ENCODE results near the gene AQP4. TPM values are rescaled to one million over a fixed set of nuclear protein-coding genes. Genes with fewer than 3 reads are reported as not detected.

The AQP4 gene
- total RNA-seq = under 1 TPM in 1 of 4 donors, not detected in 3; 0.30 TPM

DNA sequence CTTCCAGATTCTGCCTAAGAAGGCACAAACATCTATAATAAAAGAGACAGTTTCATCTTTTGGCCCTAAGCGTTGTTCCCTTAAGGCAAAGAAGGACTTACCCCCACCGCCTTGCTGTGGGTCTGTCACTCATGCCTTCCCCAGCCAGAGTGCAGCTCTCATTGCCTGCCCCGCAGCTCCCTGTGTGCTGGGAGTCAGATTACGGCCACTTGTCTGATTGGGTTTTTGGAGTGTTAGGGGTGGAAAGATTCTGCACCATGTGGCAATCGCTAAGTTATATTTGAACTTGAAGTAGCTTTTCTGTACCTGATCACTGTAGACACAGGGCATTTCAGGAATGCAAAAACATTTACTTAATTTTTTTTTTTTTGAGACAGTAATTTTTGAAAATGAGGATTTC lies at the start of gene AQP4:
Gene AQP4, minus strand, starts transcription at position 151 of the 400 bp plus-strand sequence. Its CDS starts 18 bp downstream, at position 133.
- Histone ChIP-seq H3K4me1 (peaks cover 0 to 21% (median 0%) of the 10 kb centered on the region in 4 donors), H3K27ac (no peak within 1 kb of the TSS), H3K27me3 (peaks cover 0 to 21% of the 10 kb centered on the region in 2 donors), H3K9me3 (no peaks in the 10 kb centered on the region), H3K4me3 (no peak within 1 kb of the TSS), H3K36me3 (no peaks in the 10 kb centered on the region)
- DNase-seq (ENCODE audit: low spot score in 2 of 2) = no peak
- 36 to 46% methylated on average over 5 of the region's 5 CpGs for WGBS, 2 donors
- TF ChIP-seq EP300 (IDR thresholded peaks at IDR 0.05) (no peak), CTCF (IDR thresholded peaks at IDR 0.05) (no peak), POLR2A (IDR thresholded peaks at IDR 0.05) (no peak)

DNA sequence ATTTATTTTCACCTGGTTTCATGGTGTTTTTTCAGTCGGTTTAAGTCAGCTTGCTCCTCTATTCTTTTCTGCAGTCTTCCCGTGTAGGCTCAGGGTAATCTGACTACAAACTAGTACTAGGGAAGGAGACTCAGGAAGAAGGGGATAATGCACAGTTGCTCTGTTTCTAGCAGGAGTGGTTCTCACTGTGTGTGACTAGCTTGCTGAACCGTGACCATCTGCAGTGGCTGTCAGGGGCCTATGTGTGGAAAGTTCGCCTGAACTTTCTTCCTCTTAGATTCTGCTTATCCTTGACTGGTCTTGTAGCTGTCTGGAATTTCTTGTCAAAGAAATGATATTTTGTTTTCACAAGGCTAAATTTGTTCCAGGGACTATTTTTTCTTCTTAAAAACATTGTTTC lies 46.3 kb upstream of the AQP4 start:
- Histone ChIP-seq H3K27me3 (no peaks in the 10 kb centered on the region), H3K27ac (no peak overlapping the region), H3K36me3 (no peaks in the 10 kb centered on the region), H3K9me3 (no peaks in the 10 kb centered on the region), H3K4me1 (no peaks in the 10 kb centered on the region), H3K4me3 (no peak overlapping the region)
- DNase-seq (ENCODE audit: low spot score in 2 of 2) = no peak
- 44 to 59% methylated on average over 4 of the region's 4 CpGs for WGBS, 2 donors
- TF ChIP-seq CTCF (IDR thresholded peaks at IDR 0.05) (no peak), POLR2A (IDR thresholded peaks at IDR 0.05) (no peak), EP300 (IDR thresholded peaks at IDR 0.05) (no peak)

GRCh38 chr18:26909599-26910290 lies 44.2 kb upstream of the AQP4 start:
- Histone ChIP-seq H3K36me3 (no peaks in the 10 kb centered on the region), H3K4me3 (no peak overlapping the region), H3K9me3 (no peaks in the 10 kb centered on the region), H3K27me3 (no peaks in the 10 kb centered on the region), H3K4me1 (no peaks in the 10 kb centered on the region), H3K27ac (no peak overlapping the region)
- no peak for TF ChIP-seq EP300 (IDR thresholded peaks at IDR 0.05)
- no peak for TF ChIP-seq POLR2A (IDR thresholded peaks at IDR 0.05)
- TF ChIP-seq CTCF (IDR thresholded peaks at IDR 0.05) = no peak
- no peak for DNase-seq (ENCODE audit: low spot score in 2 of 2)
- 40 to 52% methylated on average over 5 of the region's 5 CpGs for WGBS, 2 donors

- WGBS, 2 donors = 62 to 76% methylated on average over 3 of the region's 3 CpGs
- Histone ChIP-seq H3K4me3 (no peak overlapping the region), H3K27ac (no peak overlapping the region), H3K36me3 (no peaks in the 10 kb centered on the region), H3K27me3 (no peaks in the 10 kb centered on the region), H3K9me3 (no peaks in the 10 kb centered on the region), H3K4me1 (no peaks in the 10 kb centered on the region)
- DNase-seq (ENCODE audit: low spot score in 2 of 2) = no peak
- TF ChIP-seq EP300 (IDR thresholded peaks at IDR 0.05) = no peak
- no peak for TF ChIP-seq CTCF (IDR thresholded peaks at IDR 0.05)
- TF ChIP-seq POLR2A (IDR thresholded peaks at IDR 0.05) = no peak
These were observed 43.4 kb upstream of the AQP4 start for GRCh38 chr18:26908906-26909305.

DNA sequence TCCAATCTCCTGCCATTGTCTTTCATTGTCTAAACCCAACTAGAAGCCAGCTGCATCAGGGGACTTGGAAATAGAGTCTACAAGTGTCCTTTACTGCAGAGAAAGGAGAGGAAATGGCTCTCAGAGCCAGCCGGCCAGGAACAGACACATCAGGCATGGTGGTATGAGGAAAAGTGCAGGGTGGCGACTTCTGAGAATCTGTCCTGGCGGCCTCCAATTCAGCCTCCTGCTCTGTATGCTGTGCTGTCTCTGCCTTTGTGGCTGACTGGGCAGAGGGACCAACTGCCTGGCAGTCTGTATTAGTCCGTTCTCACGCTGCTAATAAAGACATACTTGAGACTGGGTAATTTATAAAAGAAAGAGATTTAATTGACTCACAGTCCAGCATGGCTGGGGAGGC lies 36.8 kb upstream of the AQP4 start:
- TF ChIP-seq CTCF (IDR thresholded peaks at IDR 0.05) (no peak), EP300 (IDR thresholded peaks at IDR 0.05) (no peak), POLR2A (IDR thresholded peaks at IDR 0.05) (no peak)
- Histone ChIP-seq H3K27me3 (no peaks in the 10 kb centered on the region), H3K36me3 (no peaks in the 10 kb centered on the region), H3K27ac (no peak overlapping the region), H3K4me1 (no peaks in the 10 kb centered on the region), H3K4me3 (no peak overlapping the region), H3K9me3 (no peaks in the 10 kb centered on the region)
- WGBS, 2 donors = 83 to 90% methylated on average over 5 of the region's 5 CpGs
- DNase-seq (ENCODE audit: low spot score in 2 of 2) = no peak

All from tibial nerve (tissue), 4 donors.